ENCODE measurements around the gene LRP5. TPM values are rescaled to one million over a fixed set of nuclear protein-coding genes. Genes with fewer than 3 reads are reported as not detected.
A peak's percentile ranks its signal among the peaks of the same experiment; 100 is the strongest.

LRP5 gene
- total RNA-seq, 2 experiments from 2014 or later = 11.7 to 13.6 TPM

DNA sequence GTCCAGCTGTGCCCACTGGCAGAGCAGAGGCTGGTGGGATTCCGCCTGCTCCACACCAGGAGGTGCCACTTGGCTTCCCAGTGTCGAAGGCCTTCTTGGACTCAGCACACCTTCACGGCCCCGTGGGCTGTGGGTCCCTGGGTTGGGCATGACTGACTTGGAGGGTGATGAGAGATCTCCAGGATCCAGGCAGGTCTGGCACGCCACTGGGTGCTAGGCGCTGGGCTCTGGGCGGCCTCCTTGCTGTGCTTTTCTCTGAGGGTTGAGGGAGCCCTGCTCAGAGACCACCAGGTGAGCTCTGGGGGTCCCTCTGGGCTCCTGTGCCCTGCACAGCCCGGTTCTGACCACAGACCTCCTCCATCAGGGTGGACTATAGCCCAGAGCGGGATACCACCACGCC, 12.3 kb downstream of the LRP5 start:
- H3K4me1 Mint-ChIP-seq = peaks cover 21% of the 10 kb centered on the region
- H3K9me3 Mint-ChIP-seq (ENCODE audit: low read depth) = no peaks in the 10 kb centered on the region
- no peaks in the 10 kb centered on the region for H3K27me3 Mint-ChIP-seq
- no peak for ATAC-seq
- intact Hi-C loops (cut with DNase I, micrococcal nuclease) = no loop called here
- ChIA-PET CTCF (interaction anchor here (0.9 to 1.1 kb wide), 2 partner anchors 69 to 122 kb away, joined by 3 read pairs; no protein-coding TSS in a partner anchor), POLR2A (interaction anchor here (0.6 kb wide), 1 partner anchor 66 kb away, joined by 3 read pairs; no protein-coding TSS in a partner anchor)
- no peak overlapping the region for H3K27ac Mint-ChIP-seq
- no peaks in the 10 kb centered on the region for H3K36me3 Mint-ChIP-seq (ENCODE audit: low read depth)
- DNase-seq = no peak
- no peak overlapping the region for H3K4me3 Mint-ChIP-seq

DNA sequence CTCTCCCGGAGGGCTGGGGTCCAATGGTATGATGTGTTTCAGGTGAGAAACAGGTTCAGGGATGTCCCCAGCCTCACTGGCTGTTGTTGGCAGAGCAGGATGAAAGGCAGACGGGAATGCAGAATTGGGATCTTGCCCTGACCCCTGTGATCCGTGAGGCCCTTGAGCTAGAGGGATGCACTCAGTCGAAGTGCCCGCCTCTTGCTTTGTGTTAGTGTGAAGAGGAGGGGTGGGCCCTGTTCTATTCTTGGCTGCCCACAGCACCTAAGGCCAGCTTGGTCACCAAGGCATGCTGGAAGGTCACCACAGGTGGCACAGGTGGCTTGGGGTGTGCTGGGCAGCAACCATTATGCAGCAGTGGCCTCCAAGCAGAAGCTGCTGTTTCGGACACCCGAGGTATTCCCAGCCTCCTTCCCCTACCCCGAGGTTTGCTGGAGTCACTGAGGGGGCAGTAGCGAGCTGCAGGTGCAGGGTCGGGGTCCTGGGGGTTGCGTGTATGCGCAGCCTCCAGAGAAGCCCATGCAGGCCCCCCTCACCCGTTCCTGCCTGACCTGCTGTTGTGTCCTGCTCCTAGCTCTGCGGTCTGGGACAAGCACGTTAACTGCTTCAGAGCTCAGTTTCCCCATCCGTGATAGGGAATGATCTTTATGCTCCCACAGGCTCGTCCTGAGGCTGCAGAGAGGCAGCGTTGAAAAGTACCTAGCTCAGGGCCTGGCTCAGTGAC, 13.0 kb downstream of the LRP5 start:
- Mint-ChIP-seq H3K4me3 (no peak overlapping the region), H3K27me3 (no peaks in the 10 kb centered on the region), H3K27ac (no peak overlapping the region), H3K9me3 (ENCODE audit: low read depth) (no peaks in the 10 kb centered on the region), H3K36me3 (ENCODE audit: low read depth) (no peaks in the 10 kb centered on the region), H3K4me1 (peaks cover 27% of the 10 kb centered on the region)
- intact Hi-C loops (cut with DNase I, micrococcal nuclease) = no loop called here
- CTCF ChIA-PET = interaction anchor here (0.8 to 1.1 kb wide), 3 partner anchors 70 to 207 kb away, joined by 3 read pairs; no protein-coding TSS in a partner anchor
- no peak for DNase-seq
- POLR2A ChIA-PET = interaction anchor here (0.6 kb wide), 1 partner anchor 23 kb away, joined by 3 read pairs; no protein-coding TSS in a partner anchor
- no peak for ATAC-seq

DNA sequence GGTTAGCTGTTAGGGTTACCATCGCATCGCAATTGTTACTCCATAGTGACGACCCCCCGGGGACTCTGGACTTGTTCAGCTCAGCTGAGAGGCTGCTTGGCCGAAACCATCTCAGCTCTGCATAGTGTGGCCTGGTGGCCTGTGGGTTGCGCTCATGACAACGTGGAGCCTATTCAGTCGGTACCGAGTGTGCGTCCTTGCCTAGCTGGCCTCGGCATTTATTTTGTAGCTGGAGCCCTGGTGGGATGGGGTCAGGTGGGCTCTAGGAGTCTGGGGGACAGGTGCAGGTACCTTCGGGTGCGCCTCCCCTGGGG, 13.5 kb downstream of the LRP5 start:
- ATAC-seq = no peak
- no peak for DNase-seq
- intact Hi-C loops (cut with DNase I, micrococcal nuclease) = no loop called here
- Mint-ChIP-seq H3K27ac (no peak overlapping the region), H3K36me3 (ENCODE audit: low read depth) (no peaks in the 10 kb centered on the region), H3K4me3 (no peak overlapping the region), H3K4me1 (peaks cover 32% of the 10 kb centered on the region), H3K27me3 (no peaks in the 10 kb centered on the region), H3K9me3 (ENCODE audit: low read depth) (no peaks in the 10 kb centered on the region)
- ChIA-PET CTCF (interaction anchor here (0.8 kb wide), 1 partner anchor 206 kb away, joined by 3 read pairs; no protein-coding TSS in a partner anchor), POLR2A (interaction anchor here (0.6 kb wide), 1 partner anchor 23 kb away, joined by 3 read pairs; no protein-coding TSS in a partner anchor)

DNA sequence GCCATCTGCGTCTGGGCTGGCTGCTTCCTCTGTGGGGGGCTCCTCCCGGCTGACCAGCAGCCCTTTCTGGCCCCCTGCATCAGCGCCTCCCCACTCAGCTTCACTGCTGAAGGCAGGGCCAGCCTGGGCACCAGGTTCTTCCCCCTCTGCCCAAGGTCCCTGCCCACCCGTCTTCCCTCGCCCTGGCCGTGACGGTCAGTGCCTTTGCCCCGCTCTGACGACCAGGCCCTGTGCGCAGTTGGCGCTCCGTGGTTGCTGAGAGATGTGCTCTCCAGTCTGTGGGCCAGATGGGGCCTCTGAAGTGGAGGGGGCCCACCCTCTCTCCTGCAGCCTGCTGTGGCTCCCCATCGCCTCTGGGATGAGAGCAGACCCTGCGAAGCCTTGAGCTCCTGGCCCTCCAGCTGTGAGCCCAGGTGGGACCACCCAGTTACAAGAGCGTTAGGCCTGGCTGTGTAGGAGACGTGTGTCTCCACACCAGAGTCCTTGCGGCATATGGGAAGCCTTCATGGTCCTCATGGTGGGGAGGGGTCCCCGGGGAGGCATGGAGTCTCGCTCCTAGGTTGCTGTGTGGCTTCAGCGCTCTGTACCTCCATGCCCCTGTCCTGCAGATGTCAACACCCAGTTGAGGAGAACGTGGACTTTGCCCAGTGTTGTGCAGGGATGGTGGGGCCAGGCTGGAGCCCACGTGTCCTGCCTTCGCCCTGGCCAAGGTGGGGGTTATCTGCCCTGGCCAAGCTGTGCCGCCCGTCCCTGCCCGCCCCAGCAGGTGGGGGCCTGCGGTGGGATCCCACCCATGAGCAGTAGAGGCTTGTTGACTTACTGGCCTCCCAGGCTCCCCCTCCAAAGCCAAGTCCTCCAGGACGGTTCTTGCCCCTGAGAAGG, 14.2 kb downstream of the LRP5 start:
- no peak for DNase-seq
- intact Hi-C loops (cut with DNase I, micrococcal nuclease) = no loop called here
- ATAC-seq = no peak
- CTCF ChIA-PET = interaction anchor here (0.8 kb wide), 1 partner anchor 206 kb away, joined by 3 read pairs; no protein-coding TSS in a partner anchor
- peaks cover 39% of the 10 kb centered on the region for H3K4me1 Mint-ChIP-seq
- POLR2A ChIA-PET = no interaction called here
- H3K4me3 Mint-ChIP-seq = no peak overlapping the region
- H3K36me3 Mint-ChIP-seq (ENCODE audit: low read depth) = no peaks in the 10 kb centered on the region
- H3K27ac Mint-ChIP-seq = no peak overlapping the region
- no peaks in the 10 kb centered on the region for H3K27me3 Mint-ChIP-seq
- H3K9me3 Mint-ChIP-seq (ENCODE audit: low read depth) = no peaks in the 10 kb centered on the region

DNA sequence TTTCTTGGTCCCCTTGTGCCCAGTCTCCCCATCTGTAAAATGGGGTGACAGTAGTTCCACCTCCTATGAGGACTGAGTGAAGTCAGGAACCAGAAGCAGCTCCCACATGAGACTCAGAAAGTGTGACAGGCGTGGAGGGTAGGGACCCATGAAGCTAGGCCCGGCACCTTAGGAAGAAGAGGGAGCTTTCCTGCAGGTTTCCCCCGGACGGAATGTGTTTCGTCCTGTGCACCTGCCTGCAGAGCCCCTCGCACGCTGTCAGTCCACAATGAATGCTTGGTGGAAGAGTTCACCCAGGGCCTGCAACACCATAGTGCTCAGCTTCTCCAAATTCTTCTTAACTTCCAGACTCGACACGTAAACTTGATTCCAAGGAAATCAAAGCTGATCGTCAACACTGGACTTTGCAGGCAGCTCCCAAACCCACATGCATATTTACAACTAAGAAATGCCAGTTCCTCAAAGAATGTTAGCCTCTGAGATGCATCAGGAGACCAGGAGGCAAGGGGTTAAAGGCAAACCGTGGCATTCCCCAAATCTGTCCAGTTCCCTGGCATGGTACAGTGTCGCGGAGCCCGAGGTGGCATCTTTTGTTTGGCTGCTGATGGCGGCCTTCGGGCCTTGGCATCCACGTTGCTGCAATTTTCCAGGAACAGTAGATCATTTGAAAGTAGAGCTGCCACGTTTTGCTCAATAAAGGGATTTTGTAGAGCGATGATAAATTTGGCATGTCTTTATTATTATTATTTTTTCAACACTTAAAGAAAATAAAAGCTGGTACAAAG, 15.4 kb downstream of the LRP5 start:
- intact Hi-C loops (cut with DNase I, micrococcal nuclease) = no loop called here
- ATAC-seq = no peak
- H3K27me3 Mint-ChIP-seq = no peaks in the 10 kb centered on the region
- no peaks in the 10 kb centered on the region for H3K36me3 Mint-ChIP-seq (ENCODE audit: low read depth)
- H3K27ac Mint-ChIP-seq = no peak overlapping the region
- POLR2A ChIA-PET = interaction anchor here (0.6 kb wide), 1 partner anchor 9 kb away, joined by 6 read pairs; no protein-coding TSS in a partner anchor
- CTCF ChIA-PET = no interaction called here
- H3K4me3 Mint-ChIP-seq = no peak overlapping the region
- no peaks in the 10 kb centered on the region for H3K9me3 Mint-ChIP-seq (ENCODE audit: low read depth)
- peaks cover 51% of the 10 kb centered on the region for H3K4me1 Mint-ChIP-seq
- DNase-seq = no peak

DNA sequence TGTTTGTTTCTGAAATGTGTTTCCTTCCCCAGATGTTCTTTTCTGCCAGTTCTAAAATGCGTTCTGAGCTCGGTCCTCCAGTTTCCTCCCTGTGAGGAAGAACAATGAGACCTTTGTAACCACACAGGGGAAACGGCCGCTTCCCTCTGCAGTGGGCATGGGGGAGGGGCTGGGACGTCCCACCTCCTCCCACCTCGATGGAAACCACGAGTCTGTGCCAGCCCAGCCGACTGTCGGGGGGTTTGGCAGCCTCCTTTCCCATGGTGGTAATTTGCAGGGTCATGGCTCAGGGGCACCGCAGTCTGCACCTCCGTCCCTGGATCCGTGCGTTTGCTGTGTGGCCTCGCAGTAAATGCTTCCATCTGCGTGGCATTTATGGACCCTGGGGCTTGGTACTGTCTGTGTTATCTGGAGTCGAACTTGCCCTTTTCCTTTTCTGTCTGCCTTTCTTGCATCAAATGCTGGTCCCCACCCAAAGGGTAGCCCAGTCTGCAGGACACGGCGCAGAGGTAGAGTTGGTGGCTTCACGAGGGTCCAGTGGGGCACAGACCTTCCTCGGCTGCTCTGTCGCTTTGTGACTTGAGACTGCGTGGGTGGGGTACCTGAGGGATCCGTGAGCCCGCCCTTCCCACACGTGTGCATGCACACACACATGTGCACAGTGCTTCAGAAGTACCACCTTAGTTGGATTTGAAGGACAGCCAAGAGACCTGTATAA, 16.1 kb downstream of the LRP5 start:
- H3K4me1 Mint-ChIP-seq = peaks cover 55% of the 10 kb centered on the region
- ATAC-seq = peak; percentile 13
- H3K9me3 Mint-ChIP-seq (ENCODE audit: low read depth) = no peaks in the 10 kb centered on the region

DNA sequence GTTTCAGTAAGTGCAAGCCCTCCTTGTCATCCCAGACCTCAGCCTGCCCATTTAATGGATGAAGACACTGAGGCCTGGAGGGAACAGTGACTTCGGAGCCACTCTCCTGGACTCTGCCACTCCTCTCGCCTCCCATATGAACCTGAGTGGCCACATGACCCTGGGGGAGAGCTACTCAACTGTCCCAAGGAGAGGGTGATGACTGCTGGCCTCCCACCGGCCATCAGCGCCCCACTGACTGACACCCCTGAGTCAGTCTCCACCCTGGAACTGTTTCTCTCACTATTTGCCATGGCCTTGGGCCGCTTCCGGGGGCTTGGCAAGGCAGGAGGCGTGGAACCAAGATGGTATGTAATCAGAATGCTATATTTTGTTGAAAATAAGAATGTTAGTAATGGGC, 17.1 kb downstream of the LRP5 start:
- CTCF ChIA-PET = interaction anchor here (0.6 kb wide), 1 partner anchor 231 kb away, joined by 3 read pairs; no protein-coding TSS in a partner anchor
- H3K4me3 Mint-ChIP-seq = no peak overlapping the region
- ATAC-seq = no peak
- no peaks in the 10 kb centered on the region for H3K36me3 Mint-ChIP-seq (ENCODE audit: low read depth)
- POLR2A ChIA-PET = no interaction called here
- H3K27me3 Mint-ChIP-seq = no peaks in the 10 kb centered on the region
- peaks cover 55% of the 10 kb centered on the region for H3K4me1 Mint-ChIP-seq
- H3K27ac Mint-ChIP-seq = no peak overlapping the region
- DNase-seq = no peak
- H3K9me3 Mint-ChIP-seq (ENCODE audit: low read depth) = no peaks in the 10 kb centered on the region
- intact Hi-C loops (cut with DNase I, micrococcal nuclease) = no loop called here

More for the DNA sequence above, 16.1 kb downstream of the LRP5 start:
- intact Hi-C loops (cut with DNase I, micrococcal nuclease) = no loop called here
- Mint-ChIP-seq H3K27me3 (no peaks in the 10 kb centered on the region), H3K4me3 (no peak overlapping the region), H3K36me3 (ENCODE audit: low read depth) (no peaks in the 10 kb centered on the region), H3K27ac (no peak overlapping the region)
- CTCF ChIA-PET = no interaction called here
- POLR2A ChIA-PET = interaction anchor here (0.6 kb wide), 1 partner anchor 10 kb away, joined by 6 read pairs; no protein-coding TSS in a partner anchor
- DNase-seq = peak; percentile 28

DNA sequence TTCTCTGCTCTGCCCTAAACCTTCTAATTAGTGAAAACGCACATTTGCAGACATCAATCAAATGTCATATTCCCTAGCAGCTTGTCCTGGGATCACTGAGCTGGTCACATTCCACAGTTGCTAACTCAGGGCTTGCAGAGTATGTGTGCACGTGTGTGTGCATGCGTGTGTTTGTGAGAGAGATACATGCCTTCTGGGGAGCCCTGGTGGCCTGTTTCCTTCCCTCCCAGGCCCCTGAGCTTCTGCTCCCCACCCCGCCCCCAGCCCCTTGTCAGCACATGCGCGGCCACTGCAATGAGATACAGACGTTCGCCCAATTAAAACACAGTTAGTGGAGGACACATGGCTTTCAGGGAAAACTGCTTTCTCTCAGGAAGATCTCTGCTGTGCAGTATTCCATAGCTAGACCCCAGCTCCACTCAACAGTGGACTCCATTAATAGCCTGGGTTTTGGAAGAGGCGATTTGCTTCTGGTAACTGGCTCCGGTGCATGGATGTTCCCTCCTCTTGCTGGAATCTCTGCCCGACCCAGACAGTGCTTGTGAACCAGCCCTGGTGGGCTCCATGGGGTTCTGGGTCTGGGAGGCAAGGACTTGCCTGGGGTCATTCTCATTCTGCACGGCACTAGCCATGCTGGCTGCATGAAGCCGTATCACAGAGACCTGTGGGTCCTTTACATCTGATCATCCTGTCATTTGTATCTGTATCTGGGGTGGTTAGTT, 17.7 kb downstream of the LRP5 start:
- ChIA-PET POLR2A (no interaction called here), CTCF (interaction anchor here (0.6 kb wide), 1 partner anchor 232 kb away, joined by 3 read pairs; no protein-coding TSS in a partner anchor)
- Mint-ChIP-seq H3K4me1 (peaks cover 55% of the 10 kb centered on the region), H3K36me3 (ENCODE audit: low read depth) (no peaks in the 10 kb centered on the region), H3K4me3 (no peak overlapping the region), H3K27ac (no peak overlapping the region), H3K27me3 (no peaks in the 10 kb centered on the region), H3K9me3 (ENCODE audit: low read depth) (no peaks in the 10 kb centered on the region)
- no peak for DNase-seq
- intact Hi-C loops (cut with DNase I, micrococcal nuclease) = no loop called here
- no peak for ATAC-seq

DNA sequence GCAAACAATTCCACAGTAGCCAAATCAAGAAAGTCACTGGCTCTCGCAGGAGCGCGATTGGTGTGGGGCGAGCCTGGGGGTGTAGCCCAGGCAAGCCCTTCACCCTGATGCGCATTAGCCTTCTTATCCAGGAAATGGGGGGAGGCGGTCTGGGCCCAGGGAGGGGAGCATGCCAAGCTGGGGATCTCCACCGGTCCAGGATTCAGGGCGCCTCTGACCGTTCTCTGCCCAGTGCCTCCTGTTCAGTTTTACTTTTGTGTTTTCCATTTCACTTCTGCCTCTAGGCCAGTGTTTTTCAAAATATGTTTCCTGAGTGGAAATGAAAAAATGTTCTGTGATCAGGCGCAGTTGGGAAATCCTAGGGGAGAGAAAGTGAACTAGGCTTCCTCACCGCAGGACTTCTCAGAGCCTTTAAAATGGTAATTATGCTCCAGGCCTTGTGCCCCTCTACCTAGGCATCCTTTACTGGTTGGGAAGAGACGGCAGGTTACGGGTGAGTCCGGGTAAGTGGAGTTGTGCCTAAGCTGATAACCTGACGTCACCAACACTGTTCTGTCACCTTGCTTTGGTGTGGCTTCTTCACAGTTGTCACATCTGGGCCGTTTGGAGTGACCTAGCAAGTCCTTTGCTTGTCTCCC, 18.4 kb downstream of the LRP5 start:
- Mint-ChIP-seq H3K4me1 (peaks cover 59% of the 10 kb centered on the region), H3K36me3 (ENCODE audit: low read depth) (no peaks in the 10 kb centered on the region), H3K27ac (no peak overlapping the region), H3K4me3 (no peak overlapping the region), H3K27me3 (no peaks in the 10 kb centered on the region), H3K9me3 (ENCODE audit: low read depth) (no peaks in the 10 kb centered on the region)
- POLR2A ChIA-PET = interaction anchor here (0.7 kb wide), 1 partner anchor 150 kb away, joined by 4 read pairs; no protein-coding TSS in a partner anchor
- CTCF ChIA-PET = interaction anchor here (0.6 to 1.3 kb wide), 3 partner anchors 9 to 248 kb away, joined by 3 to 6 read pairs (median 4); no protein-coding TSS in a partner anchor
- intact Hi-C loops (cut with DNase I, micrococcal nuclease) = no loop called here
- DNase-seq (peak; percentile 20), ATAC-seq (peak; percentile 40)
